Measurements from ENCODE around the gene GALR2.
"Not testable (repeated sequence)": the region's sequence is repeated elsewhere in the genome, so short reads cannot be mapped to it uniquely, and the experiment has no call there.

Gene GALR2

GRCh38 chr17:76074390-76075363 is at the start of gene GALR2:
Gene GALR2, plus strand, starts transcription at chr17:76074781. Its CDS starts 103 bp downstream, at chr17:76074884.
- DNase-seq: no peak

- no peak for DNase-seq
These were observed 49.3 kb upstream of the GALR2 start for GRCh38 chr17:76025294-76025693.

GRCh38 chr17:76026714-76027158 is 47.8 kb upstream of the GALR2 start:
- DNase-seq: no peak

- DNase-seq: no peak
These were observed 47.3 kb upstream of the GALR2 start, which contains the start of gene EVPL for GRCh38 chr17:76027159-76027839. Gene EVPL, minus strand, starts transcription at chr17:76027306. Its CDS starts 108 bp downstream, at chr17:76027198.

- peak; percentile 61 for DNase-seq
These were observed 42.4 kb upstream of the GALR2 start for GRCh38 chr17:76032073-76032779.

GRCh38 chr17:76032780-76033108 is 41.8 kb upstream of the GALR2 start:
- DNase-seq: no peak

- DNase-seq: no peak
These were observed 41.4 kb upstream of the GALR2 start for GRCh38 chr17:76033139-76033538.

GRCh38 chr17:76034428-76035350 is 39.9 kb upstream of the GALR2 start:
- DNase-seq: no peak

- no peak for DNase-seq
These were observed 37.9 kb upstream of the GALR2 start for GRCh38 chr17:76036497-76037261.

- no peak for DNase-seq
These were observed 36.5 kb upstream of the GALR2 start for GRCh38 chr17:76038050-76038449.

- no peak for DNase-seq
These were observed 35.5 kb upstream of the GALR2 start for GRCh38 chr17:76039121-76039520.

GRCh38 chr17:76040376-76040775 is 34.2 kb upstream of the GALR2 start:
- no peak for DNase-seq

GRCh38 chr17:76042868-76043267 is 31.7 kb upstream of the GALR2 start:
- DNase-seq: not testable (repeated sequence)

GRCh38 chr17:76044475-76045007 is 30.0 kb upstream of the GALR2 start:
- DNase-seq: not testable (repeated sequence)

GRCh38 chr17:76046064-76046463 is 28.5 kb upstream of the GALR2 start:
- no peak for DNase-seq

GRCh38 chr17:76048025-76048605 is 26.5 kb upstream of the GALR2 start:
- DNase-seq: no peak

- DNase-seq: no peak
These were observed 25.9 kb upstream of the GALR2 start for GRCh38 chr17:76048711-76049110.

GRCh38 chr17:76049239-76049638 is 25.3 kb upstream of the GALR2 start:
- DNase-seq: no peak

- DNase-seq: no peak
These were observed 24.6 kb upstream of the GALR2 start for GRCh38 chr17:76049836-76050537.

All from NCI-H1092 (cell line).